HG02973 (cell line): ENCODE measurements around the gene KRTAP10-7.
"Not testable (repeated sequence)": the region's sequence is repeated elsewhere in the genome, so short reads cannot be mapped to it uniquely, and the experiment has no call there.

Experiments
- ATAC-seq: cut with Tn5 transposase; IDR thresholded peaks from one replicate; pipeline ENCODE4 v1.9.1; 2021; ENCODE audit warnings: moderate library complexity; ENCODE audit not compliant: unreplicated experiment

KRTAP10-7 gene

GRCh38 chr21:44590311-44590721 is 10.1 kb upstream of the KRTAP10-7 start:
- no peak for ATAC-seq

GRCh38 chr21:44590897-44591800 is 9.2 kb upstream of the KRTAP10-7 start:
- not testable (repeated sequence) for ATAC-seq

DNA sequence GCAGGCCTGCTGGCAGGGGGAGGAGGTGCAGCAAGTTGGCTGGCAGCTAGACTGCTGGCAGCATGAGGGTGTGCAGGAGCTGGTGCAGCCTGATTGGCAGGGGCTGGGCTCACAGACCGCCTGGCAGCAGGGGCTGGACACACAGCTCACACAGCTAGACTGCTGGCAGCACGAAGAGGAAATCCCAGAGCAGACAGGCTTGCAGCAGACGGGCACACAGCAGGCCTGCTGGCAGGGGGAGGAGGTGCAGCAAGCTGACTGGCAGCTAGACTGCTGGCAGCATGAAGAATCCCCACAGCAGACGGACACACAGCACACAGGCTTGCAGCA is 8.6 kb upstream of the KRTAP10-7 start:
- ATAC-seq: not testable (repeated sequence)

GRCh38 chr21:44592446-44593311 is 7.7 kb upstream of the KRTAP10-7 start, which contains the start of gene KRTAP10-6:
Gene KRTAP10-6, minus strand, starts transcription at chr21:44592505. Its CDS starts 21 bp downstream, at chr21:44592484.
- no peak for ATAC-seq

DNA sequence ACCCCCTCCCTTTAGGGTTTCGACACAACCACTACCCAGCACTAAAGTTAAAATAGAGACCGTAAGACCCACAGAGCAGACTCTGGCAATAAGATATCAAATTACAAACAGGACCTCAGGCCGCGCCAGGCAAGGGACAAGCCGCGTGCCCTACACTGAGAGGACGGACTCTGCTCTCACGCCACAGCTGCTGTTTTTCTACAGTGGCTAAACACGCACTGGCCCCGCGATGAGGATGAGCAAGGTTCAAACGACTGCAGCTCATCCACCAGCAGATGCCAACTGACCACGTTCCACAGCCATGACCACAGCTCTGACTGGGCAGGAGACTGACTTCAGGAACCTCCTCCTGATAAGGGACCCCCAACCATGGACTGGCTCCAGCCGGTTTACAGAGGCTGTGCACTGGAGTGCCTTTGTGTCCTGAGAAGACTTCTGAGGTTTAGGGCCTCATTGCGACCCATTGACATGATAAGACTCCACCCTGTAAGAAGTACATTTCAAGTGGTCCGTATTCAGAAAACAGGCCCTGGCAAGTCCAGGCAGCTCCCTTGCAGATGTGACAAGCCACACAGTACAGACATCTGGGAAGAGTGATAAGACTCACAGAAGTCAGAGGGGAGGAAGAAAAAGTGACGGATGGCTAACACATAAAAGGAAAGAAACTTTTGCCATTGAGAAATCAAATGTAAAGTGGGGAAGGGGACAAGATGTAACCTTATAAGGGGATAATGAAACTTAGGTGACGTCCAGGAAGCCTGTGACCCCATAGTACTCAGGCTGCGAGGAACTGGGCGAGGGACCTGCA is 6.6 kb upstream of the KRTAP10-7 start:
- no peak for ATAC-seq

DNA sequence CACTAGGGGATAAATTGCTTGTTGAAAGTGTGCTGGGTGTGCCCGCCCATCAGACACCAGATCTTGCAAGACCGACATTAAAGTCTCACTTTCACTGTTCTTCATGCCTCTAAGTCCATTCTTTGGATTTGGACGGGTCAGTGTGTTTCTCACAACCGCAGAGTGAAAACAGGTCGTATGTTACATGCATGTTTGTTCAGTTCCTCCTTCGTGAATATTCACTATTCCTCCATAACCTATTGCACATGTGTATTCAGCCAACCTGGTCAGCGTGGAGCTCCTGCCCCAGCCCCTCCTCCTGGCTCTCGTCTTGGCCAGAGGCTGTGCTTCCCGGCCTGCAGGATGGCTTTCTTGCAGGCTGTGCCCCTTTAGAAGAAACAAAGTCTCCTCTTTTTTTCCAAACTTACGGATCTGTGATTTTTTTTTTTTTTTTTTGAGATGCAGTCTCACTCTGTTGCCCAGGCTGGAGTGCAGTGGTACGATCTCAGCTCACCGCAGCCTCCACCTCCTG is 5.9 kb upstream of the KRTAP10-7 start:
- ATAC-seq: no peak

- no peak for ATAC-seq
Measured at GRCh38 chr21:44595524-44595923, 4.9 kb upstream of the KRTAP10-7 start.

GRCh38 chr21:44596068-44596725 is 4.2 kb upstream of the KRTAP10-7 start:
- ATAC-seq: no peak

- ATAC-seq: no peak
Measured at GRCh38 chr21:44598061-44598460, 2.3 kb upstream of the KRTAP10-7 start.

DNA sequence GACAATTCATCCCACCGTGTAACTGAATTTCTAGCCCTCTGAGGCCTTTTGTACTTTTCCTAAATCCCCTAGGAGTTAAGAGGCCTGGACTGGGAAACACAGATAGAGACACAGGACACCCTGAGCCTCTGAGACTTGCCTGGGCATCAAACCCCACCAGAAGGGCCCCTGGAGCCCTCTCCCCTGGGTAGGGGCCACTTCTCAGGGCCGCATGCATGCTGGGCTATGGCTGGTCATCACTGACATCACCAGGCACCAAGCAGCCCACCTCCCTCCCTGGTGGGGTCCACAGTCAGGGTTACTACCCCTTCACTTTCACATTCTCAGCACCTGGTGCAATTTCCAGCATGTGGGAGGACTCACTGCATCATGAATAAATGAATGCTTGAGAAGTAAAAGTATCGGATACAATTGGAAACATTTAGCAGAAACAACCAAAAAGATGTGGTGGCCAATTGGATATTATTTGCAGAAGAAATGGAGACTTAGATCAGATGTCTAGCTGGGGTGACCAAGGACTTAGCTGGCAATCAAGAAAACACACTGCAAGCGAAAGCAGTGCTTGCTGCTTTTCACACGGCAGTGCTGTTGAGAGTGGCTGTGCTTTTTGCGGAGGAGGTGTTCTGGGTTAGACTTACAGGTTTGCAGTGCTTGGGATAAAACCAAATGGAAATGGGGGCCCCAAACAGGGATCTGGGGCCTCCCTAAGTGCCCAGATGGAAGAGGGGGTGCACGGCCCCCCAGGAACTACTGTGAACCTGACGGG is 950 bp upstream of the KRTAP10-7 start:
- no peak for ATAC-seq

GRCh38 chr21:44601091-44601490 is 694 bp downstream of the KRTAP10-7 start:
- ATAC-seq: not testable (repeated sequence)

DNA sequence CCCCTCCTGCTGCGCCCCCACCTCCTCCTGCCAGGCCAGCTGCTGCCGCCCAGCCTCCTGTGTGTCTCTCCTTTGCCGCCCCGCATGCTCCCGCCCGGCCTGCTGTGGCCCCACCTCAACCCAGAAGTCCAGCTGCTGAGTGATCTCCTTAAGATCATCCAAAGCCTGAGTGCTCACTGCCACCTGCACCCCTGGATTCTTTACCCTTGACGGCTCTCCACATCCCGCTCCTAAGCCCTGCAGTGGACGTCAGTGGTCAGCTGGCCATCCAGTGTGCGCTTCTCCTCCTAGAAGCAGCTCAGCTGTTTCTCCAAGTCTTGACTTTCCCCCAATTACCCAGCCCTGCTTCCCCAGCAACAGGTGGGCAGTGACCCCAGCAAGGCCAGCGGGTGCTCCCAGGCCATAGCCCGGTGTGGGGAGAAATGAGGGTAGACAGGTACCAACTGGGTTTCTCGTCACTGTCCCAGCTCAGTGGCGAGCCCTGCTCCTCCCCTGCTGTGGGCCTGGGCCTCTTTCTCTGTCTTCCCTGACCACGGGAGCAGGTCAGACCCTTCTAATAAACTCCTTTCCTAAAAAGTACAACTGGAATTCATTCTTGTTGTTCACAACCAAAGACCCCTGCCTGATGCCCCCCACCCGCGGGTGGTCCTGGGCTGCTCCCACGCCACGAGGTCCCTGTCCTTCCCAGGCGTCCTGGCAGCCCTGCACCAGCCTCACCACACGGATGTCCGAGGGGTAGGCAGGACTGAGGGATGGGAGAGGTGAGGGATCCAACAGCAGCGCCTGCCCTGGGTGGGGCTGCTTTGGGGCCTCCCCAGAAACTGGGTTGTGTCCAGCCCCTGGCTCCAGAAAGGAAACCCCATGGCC is 1.4 kb downstream of the KRTAP10-7 start:
- no peak for ATAC-seq

DNA sequence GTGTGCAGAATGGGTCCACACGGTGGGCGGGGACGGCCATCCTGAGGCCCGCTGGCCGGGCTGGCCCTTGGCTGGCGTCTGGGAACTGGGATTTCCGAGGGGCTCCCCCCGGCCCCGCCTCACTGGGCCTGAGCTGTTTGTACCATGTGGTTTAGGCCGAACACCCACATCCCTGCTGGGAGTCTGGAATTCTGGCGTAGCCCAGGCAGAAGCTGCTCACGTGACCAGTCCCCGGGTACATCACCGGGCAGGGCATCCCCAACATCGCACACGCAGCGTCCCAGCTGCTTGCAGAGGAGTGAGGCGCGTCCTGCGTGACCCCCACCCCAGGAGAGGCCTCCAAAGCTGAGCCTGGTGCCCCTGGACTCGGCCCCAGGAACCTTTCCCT is 2.1 kb downstream of the KRTAP10-7 start:
- ATAC-seq: no peak

GRCh38 chr21:44603109-44603875 is 2.9 kb downstream of the KRTAP10-7 start:
- ATAC-seq: no peak

- no peak for ATAC-seq
Measured at GRCh38 chr21:44603911-44604310, 3.5 kb downstream of the KRTAP10-7 start.

DNA sequence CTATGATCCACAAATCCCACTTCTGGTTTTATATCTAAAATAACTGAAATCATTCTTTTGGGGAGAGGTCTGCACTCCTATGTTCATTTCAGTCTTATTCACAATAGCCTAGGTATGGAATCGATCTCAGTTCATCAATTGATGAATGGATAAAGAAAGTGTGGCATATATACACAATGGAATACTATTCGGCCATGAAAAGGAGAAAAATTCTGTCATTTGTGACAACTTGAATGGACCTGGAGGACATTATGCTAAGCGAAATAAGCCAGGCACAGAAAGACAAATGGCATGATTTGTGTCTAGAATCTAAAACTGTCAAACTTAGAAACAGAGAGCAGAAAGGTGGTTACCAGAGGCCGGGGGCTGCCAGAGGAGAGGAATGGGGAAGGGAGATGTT is 6.1 kb downstream of the KRTAP10-7 start:
- no peak for ATAC-seq

- ATAC-seq: no peak
Measured at GRCh38 chr21:44609193-44609592, 8.8 kb downstream of the KRTAP10-7 start.
